Activated CD8-positive, alpha-beta memory T cell treated with anti-CD3 and anti-CD28 coated beads, Interleukin-2, amount 50 U/mL, for 4 hours (primary cell): ENCODE data around the gene ENG.
"Not testable (repeated sequence)": the region's sequence is repeated elsewhere in the genome, so short reads cannot be mapped to it uniquely, and the experiment has no call there.

Experiments used
- DNase-seq: peaks from one replicate; pipeline ENCODE4 v3.0.0-alpha.2; 2020

ENG gene

DNA sequence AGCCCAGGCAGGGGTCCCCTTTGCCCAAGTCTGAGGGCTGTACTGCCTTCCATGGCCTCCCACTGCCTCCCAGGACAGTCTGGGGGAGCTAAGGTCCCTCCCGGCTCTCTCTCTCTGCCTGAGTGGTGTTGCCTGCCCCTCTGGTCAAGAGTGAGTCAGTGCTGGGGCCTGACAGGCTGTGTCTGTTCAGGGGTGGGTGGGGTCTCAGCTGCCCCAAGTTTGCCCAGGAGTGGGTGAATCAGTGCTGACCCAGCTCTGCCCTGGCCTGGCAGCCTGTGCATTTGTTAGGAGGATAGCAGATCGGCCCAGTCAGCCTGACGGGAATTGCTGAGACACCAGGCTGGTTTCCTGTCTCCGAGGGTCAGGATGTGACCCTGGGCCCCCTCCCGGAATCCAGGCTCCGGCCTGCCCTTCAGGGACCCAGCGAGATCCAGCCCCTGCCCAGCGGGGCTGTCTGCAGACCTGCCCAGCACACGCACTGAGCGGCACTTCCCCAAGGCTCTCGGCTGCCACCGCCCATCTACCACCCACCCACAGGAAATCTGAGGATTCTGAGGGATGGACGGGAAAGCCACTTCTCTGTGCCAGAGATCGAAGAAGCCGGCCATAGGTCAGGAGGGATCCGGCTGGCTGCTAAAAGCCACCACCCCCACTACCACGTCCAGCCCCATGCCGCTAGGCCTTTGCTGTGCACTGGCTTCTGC, 15.9 kb downstream of the ENG start:
- DNase-seq: no peak

DNA sequence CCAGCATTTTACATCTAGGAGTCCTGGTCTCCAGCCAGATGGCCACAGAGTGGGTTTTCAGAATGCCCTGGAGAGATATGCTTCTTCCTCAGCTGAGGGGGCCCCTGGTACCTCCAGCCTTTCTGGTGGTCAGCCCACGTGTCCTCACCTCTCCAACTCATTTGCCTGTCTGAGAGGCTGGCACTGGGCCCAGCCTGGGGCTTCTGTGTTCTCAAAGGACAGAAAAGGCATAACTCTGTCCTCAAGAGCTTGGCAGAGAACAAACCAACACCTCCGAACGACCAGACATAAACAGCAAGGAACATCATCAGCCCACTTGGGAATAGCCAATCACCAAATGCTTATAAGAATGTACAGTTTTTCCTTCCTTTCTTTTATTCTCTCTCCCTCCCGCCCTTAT, 17.1 kb downstream of the ENG start:
- DNase-seq: no peak

DNA sequence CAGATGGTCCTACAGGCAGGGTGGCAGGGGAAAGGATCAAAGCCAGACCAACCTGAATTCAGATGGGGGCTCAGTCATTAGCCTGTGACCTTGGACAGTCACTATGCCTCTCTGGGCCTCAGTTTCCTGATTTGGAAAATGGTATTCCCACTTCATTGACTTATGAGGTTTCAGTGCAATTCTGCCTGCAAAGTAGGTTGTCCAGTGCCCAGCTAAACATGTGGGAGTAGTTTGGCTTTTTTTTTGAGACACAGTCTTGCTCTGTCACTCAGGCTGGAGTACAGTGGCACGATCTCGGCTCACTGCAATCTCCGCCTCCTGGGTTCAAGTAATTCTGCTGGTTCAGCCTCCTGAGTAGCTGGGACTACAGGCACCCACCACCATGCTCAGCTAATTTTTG, 17.9 kb downstream of the ENG start:
- DNase-seq: not testable (repeated sequence)

DNA sequence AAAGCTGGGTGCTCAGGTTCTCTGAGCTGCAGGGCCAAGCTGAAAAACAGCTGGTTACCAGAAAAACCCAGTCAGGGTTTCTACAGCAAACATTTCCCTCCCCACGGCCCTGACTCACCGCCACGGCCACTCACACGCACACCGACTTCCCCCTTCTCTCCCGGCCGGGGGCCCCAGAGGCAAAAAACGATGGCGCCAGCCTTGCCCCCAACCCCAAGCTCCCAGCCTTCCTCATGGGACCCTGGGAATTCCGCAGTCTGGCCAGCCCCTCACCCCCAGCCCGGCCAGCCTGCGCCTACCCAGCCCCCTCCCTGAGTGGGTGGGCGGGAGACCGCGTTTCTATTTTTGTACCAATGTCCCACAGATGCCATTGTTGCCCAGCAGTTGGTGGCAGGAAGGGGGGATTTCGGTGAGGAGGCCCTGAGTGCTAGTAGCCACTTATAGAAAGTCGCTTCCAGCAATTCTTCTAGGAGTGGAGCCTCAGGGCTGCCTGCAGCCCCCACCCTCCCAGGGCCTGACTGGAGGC, 18.4 kb downstream of the ENG start:
- no peak for DNase-seq

DNA sequence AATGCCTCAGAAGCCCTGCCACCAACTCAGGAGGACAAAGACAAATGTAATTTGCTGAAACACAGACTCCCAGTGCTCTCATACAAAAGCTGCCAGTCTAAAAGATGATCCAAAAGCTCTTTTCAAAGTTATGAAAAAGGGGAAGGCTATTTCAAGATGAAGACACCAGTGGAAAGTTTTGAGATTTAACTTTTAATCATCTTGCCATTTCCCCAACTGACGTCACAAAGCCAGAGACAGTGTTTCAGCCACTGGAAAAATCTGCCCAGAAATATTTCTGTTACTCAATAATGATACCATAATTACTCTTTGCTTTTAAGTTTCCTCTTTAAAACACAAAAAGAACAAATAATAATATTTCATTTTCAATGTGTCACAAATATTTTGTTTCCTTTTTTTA, 20.9 kb downstream of the ENG start:
- DNase-seq: no peak

DNA sequence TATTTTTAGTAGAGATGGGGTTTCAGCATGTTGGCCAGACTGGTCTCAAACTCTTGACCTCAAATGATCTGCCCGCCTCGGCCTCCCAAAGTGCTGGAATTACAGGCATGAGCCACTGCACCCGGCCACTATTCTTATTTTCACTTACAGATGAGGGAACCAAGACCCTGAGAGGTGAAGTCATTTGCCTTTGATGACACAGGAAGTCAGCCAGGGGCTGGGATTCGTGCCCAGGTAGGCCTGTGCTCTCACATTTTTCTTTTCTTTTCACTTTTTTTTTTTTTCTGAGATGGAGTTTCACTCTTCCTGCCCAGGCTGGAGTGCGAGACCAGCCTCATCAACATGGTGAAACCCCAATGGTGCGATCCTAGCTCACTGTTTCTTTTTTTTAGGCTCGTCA, 22.2 kb downstream of the ENG start:
- no peak for DNase-seq

DNA sequence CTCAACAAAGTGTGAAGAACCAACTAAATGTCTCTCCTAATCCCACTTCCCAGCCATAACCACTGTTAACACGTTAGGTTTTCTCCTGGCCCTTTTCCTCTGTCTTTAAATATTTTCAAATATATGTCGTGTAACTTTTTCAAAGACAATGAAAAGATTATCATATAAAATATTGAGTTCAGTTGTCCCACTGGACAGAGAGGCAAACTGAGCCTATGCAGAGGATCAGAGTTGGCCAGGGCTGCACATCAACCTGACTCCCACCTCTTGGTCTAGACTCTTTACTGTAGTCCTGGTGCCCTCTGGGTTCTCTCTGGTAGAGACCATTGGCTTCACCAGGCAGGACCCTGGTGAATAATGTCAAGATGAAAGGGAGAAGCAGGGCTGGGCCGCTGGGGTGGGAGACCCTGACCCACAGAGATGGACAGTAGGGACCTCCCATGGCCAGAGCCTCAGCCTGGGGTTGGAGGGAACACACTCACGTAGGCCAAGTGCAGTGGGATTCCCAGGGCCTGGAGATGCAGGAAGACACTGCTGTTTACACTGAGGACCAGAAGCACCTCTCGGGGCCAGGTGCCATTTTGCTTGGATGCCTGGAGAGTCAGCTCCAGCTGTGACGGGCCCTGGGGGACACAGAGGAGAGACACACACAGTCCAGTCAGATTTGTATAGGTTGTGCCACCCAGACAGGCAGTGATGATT, 25.1 kb downstream of the ENG start:
- DNase-seq: no peak

DNA sequence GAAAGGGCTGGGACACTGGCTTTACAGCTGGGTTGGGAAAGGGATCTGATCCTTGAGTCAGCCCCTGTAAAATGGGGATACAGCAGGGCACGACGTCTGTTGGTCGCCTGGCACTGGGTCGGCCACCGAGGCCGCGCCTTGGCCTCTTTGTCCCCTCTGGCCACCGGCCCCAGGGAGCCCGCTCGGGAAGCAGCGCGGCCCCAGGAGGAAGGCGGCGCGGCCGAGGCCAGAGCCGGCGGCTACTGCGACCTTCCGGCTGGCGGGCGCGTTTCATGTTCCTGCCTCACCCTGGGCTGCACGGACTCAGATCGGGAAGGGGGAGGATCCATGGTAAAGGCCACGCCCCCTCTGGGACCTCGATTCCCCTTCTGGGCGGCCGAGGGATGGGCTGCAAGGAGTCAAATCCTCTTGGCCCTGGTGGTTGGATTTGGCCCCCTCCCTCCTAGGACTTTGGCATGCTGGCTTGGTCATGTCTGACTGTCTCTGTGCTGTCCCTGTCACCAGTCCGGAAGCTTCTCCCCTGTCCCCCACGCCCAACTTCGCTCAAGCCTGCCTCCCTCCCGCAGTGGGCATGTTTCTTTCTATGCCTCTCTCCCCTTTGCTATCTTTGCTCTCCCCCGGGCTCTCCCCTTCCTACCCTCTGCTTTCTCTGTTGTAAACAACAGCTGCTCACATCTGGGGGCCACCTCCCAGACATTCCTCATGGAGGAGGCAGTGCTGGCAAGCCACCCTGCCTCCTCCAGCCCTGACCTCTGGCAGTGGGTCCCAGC, 26.0 kb downstream of the ENG start:
- no peak for DNase-seq

DNA sequence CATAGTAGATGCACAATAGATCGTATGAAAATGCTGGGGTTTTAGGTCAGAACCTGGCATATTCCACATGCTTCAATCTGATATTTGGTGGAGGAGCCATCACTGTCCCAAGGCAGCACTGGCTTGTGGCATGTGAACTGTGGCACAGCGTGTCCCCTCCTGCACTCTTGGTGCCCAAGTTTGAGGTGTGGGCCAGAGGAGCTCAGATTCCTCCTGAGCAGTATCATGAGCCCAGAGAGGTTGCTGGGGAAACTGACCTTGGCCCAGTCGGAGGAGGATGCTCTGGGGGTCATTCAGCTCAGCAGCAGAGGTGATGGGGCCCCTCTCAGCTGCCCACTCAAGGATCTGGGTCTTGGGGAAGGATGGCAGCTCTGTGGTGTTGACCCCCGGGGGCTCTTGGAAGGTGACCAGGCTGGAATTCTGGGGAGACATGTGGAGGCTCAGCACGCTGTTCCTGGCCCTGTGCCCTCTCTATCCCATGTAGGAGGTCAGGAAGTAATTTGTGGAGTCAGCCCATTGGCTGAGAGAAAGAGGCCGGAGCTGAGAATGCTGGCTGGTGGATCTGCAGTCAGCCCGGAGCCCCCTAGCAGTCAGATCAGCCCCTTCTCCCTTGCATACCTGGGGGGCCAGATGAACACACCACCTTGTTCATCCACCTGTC, 28.1 kb downstream of the ENG start:
- no peak for DNase-seq

DNA sequence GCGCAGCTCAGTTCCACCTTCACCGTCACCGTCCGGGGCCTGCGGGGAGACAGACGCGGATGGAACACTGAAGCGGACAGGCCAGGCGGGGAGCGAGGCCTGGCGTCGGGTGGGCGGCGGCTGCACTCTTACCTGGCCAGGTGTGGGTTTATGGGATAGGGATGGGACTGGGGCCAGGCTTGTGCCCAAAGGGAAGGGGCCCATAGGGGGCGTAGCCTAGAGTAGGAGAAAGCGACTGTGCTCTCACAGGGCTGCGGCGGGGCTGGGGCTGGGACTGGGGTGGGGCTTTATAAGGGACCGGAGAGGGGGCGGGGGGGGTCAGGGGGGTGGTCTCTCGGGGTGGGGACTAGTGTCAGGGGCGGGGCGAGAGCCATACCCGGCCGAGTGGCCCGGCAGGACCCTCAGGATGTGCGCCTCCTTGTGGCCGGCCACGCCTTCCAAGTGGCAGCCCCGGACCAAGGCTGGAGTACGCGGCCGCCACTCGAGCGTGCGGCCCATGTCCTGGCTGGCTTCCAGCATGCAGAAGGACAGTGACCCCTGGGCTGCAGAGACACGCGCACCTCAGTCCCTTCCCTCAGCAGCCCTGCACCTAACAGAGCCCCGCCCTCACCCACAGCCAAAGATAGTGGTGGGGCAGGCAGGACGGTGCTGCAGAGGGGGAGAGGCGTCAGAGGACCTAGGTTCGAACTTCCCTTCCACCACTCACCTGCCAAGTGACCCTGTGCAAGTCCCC, 29.0 kb downstream of the ENG start:
- no peak for DNase-seq

DNA sequence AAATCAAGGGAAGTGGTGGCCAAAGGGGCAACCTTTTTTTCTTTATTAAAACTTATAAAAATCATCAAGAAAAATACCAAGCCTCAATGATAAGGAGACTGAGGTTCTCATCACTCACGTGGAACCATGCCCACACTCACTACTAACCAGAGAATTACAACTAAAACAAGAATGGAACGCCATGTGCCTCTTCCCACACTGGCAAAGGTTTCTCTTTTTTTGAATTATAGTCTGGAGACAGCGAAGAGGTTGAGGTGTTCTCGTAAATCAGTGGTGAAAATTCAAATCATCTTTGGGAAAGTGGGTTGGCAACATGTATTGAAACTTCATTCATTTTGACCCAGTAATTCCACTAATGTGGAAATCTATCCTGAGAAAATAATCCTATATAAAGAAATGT, 32.4 kb downstream of the ENG start:
- no peak for DNase-seq

DNA sequence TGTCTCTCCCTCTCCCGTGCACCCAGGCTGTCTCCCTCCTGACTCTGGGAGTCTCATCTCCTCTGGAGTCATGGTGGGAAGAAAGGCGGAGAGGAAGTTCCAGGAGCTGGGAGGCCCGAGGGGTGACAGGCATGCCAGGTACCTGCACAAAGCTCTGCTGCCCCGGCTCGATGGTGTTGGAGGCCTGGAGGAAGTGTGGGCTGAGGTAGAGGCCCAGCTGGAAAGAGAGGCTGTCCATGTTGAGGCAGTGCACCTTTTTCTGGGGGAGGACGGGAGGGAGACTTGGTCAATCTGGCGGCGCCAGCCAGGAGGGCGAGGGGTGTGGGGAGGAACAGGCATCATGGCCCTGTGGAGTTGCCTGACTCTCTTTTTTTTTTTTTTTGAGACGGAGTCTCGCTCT, 35.9 kb downstream of the ENG start:
- no peak for DNase-seq

DNA sequence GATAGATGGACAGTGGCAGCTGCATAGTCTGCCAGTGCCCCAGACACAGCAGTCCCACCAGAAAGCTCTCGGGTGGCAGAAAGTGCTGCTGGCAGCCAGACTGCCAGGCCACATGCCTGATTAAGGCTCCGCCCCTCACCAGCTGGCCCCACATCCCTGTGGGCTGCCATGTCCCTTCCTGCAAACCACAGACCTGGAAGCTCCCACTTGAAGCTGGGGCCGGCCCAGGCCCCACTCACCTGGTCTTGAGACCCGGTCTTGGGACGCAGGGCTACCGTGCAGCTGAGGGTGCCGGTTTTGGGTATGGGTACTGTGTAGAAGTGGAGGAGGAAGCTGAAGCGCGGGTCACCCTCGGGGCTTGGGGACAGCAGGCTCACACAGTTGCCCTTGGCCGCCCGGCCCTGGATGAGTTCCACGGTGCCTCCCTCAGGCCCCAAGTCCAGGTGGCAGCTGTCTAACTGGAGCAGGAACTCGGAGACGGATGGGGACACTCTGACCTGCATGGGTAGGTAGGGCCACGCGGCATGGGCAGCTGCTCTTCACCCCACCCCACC, 36.5 kb downstream of the ENG start:
- DNase-seq: no peak

DNA sequence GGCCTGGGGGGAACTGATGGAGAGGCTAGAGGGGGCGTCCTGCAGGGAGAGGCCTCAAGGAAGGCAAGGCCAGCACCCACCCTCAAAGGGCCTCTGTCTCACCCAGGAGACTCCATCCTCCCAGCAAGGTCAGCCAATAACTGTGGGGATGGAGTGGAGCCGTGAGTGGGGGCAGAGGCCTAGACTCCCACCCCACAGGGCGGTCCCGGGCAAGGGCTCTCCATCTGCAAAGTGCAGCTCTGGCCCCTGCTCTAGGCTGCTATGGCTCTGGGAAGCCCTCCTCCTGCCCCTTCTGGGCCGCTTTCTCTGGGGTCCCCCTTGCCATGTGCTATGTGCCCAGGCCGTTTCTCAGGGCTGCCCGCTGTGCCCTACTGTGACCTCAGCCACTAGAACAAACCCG, 37.7 kb downstream of the ENG start:
- DNase-seq: no peak

DNA sequence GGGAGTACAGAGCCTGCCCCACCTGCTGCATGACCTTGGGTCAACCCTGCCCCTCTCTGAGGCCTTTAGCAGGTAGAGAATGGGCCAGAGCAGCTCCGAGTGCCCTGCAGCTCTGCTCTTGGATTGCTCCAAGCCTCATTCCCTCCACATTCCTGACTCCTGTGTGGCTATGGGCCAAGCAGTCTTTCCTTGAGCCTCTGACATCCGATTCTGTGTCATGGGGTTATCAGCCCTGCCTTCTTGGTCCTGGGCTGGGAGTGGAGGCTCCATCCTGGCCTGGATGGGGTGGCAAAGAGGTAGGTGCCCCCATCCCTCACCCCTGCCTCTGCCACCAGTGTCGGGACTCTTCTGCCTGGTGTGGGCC, 38.1 kb downstream of the ENG start:
- no peak for DNase-seq

DNA sequence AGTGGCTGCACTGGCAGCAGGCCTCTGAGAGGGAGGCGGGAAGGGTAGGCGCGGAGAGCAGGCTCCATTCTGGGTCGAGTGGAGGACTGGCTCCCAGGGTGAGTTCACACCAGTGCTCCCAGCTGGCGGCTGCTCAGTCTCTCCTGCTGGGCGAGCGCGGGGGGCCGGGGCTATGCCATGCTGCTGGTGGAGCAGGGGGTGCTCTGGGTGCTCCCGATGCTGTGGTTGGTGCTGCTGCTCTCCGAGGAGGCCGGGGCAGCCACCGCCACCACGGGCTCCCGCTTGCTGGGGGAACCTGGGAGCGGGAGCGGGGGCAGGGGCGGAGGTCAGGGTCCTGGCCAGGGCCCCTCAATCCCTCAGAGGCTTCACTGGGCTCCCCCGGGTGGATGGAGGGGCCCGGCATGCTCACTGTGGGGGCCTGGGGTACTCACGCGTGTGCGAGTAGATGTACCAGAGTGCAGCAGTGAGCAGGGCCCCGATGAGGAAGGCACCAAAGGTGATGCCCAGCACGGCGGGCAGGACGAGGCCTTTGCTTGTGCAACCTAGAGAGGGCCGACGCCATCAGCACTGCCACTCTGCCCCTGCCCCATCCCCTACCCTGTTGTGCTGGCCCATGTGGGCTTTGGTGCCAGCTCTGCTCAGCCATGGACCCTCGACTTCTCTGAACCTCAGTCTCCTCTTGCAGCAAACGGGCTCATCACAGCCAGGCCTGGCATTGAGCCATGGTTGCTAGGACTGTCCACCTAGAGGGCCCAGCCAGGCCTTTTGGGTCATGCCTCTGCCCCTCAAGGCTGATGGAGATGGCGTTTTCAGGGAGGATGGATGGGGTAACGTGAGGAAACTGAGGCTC, 38.7 kb downstream of the ENG start:
- no peak for DNase-seq

DNA sequence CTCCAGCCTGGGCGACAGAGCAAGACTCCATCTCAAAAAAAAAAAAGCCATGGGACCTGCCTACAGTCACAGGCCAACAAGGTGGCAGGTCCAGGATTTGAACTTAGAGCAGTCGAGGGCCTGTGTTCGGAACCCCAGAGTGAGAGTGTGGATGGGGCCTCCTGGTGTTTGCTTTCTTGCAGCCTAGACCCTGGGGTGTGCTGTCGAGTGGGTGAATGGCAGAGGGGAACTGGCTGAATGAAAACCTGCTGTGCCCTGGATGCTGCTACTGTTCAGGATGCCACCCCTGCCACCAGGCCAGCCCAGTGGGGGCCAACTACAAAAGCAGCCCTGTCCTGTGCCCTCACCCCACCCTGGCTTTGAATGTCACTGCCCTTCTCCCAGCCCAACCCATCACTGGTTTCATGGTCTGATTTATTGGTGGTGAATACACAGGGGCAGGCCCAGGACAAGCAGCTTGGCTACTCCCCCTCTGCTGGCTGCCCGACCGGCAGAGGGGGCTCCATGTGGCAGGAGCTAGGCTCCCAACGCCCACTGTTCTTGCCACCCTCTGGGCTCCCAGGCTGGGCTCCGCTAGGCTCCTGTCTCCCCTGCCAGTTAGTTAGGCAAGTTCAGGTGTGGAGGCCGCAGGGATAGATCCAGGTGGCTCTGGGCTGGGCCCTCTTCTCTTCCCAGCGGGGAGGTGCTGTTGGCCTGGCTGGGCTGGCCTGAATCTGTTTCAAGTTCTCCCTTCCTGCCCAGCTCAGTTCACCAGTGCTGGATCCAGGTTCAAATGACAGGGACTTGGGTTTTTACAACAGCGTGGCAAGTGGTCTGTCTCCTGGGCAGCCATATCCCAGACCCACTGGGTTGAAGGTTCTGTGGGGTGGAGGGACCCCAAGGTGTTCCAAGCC, 39.6 kb downstream of the ENG start:
- DNase-seq: no peak

DNA sequence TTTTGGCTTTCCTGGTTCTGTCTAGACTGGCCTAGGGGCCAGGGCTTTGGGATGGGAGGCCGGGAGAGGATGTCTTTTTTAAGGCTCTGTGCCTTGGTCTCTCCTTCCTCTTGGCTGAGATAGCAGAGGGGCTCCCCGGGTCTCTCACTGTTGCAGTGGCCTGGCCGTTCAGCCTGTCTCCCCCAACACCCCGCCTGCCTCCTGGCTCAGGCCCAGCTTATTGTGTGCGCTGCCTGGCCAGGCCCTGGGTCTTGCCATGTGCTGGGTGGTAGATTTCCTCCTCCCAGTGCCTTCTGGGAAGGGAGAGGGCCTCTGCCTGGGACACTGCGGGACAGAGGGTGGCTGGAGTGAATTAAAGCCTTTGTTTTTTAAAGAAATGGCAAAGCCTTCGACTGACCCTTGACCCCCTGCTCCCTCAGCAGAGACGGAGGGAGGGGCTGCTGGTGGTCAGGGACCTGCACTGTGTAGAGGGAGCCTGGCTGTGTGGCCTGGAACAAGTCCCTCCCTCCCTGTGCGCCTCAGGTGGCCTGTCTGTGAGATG, 40.7 kb downstream of the ENG start:
- no peak for DNase-seq

DNA sequence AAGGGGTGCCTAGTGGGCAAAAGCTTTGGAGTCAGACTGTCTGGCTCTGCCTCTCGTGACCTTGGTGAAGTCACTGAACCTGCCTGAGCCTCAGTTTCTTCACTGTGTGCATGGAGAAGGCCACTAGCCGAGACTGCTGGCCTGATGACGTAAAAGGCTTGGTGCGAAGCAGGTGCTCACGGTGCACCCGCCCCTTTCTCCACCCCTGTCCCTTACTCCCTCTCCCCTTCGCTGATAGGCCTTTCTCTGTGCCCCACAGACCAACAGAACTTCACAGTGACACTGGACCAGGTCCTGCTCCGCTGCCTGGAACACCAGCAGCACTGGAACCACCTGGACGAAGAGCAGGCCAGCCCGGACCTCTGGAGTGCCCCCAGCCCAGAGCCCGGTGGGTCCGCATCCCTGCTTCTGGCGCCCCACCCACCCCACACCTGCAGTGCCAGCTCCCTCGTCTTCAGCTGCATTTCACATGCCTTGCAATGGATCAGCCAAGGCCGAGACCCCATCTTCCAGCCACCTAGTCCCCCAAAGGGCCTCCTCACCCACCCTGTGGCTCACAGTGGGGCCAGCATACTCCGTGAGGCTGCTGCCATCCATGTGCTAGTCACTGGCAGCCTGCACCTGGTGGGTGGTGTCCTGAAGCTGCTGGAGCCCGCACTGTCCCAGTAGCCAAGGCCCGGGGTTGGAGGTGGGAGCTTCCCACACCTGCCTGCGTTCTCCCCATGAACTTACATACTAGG, 41.4 kb downstream of the ENG start:
- DNase-seq: no peak
